ENCODE results near the gene ABCB6. TPM values are rescaled to one million over a fixed set of nuclear protein-coding genes. Genes with fewer than 3 reads are reported as not detected.

Gene ABCB6
- total RNA-seq, 4 donors from 2014 or later, result 17.4 to 27.3 (median 19.6) TPM

- no peaks in the 10 kb centered on the region for H3K9me3 ChIP-seq
- no peaks in the 10 kb centered on the region for H3K36me3 ChIP-seq
- peaks cover 4 to 14% (median 8%) of the 10 kb centered on the region in 4 donors for H3K4me1 ChIP-seq
- no peaks in the 10 kb centered on the region for H3K27me3 ChIP-seq
- 83% methylated on average over 10 of the region's 10 CpGs for WGBS
- TF ChIP-seq EP300 (IDR thresholded peaks at IDR 0.05) (no peak), CTCF (IDR thresholded peaks at IDR 0.05) (no peak), POLR2AphosphoS5 (IDR thresholded peaks at IDR 0.05) (no peak), POLR2A (IDR thresholded peaks at IDR 0.05; ENCODE audit: low read depth) (no peak)
- intact Hi-C loops (cut with DNase I), result no loop called here
- DNase-seq (ENCODE audit: extremely low spot score), result no peak
- no peak overlapping the region for H3K27ac ChIP-seq (replicated peaks in 1 of 4)
- no peak overlapping the region for H3K4me3 ChIP-seq
Measured at GRCh38 chr2:219165058-219165911, 53.5 kb downstream of the ABCB6 start.

- Histone ChIP-seq H3K4me3 (no peak overlapping the region), H3K4me1 (peaks cover 9 to 15% (median 14%) of the 10 kb centered on the region in 4 donors), H3K27ac (replicated peaks in 1 of 4) (no peak overlapping the region), H3K9me3 (no peaks in the 10 kb centered on the region), H3K27me3 (no peaks in the 10 kb centered on the region), H3K36me3 (peaks cover 0 to under 1% (median 0%) of the 10 kb centered on the region in 4 donors)
- no peak for DNase-seq (ENCODE audit: extremely low spot score)
- no peak for TF ChIP-seq POLR2A (IDR thresholded peaks at IDR 0.05; ENCODE audit: low read depth)
- no peak for TF ChIP-seq POLR2AphosphoS5 (IDR thresholded peaks at IDR 0.05)
- TF ChIP-seq CTCF (IDR thresholded peaks at IDR 0.05), result no peak
- no peak for TF ChIP-seq EP300 (IDR thresholded peaks at IDR 0.05)
- WGBS, result 95% methylated on average over 6 of the region's 6 CpGs
- intact Hi-C loops (cut with DNase I), result loop anchor here (5.0 kb wide), 1 partner anchor 44 kb away; the partner anchor contains the start of gene ZFAND2B
Measured at GRCh38 chr2:219163156-219163555, 55.6 kb downstream of the ABCB6 start.

DNA sequence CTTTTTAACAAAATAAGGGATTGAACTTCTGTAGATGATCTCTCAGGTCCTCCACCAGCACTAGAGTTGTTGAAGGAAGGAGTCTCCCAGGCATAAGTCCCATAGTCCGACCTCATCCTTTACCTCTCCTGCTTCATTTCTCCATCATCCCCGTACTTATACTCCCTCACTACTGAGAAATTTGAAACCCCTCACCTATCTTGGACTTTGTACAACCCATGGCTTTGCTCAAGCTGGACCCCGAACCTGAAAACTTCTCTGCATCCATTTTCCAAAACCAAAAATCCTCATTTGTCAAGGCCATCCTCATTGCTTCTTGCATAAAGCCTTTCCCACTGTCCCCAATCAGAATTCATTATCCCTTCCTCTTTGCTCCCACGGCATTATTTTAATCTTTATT lies 57.7 kb downstream of the ABCB6 start:
- Histone ChIP-seq H3K36me3 (peaks cover 8 to 21% (median 16%) of the 10 kb centered on the region in 4 donors), H3K27me3 (no peaks in the 10 kb centered on the region), H3K4me3 (peak overlapping the region; percentile 74 to 92 (median 82)), H3K27ac (replicated peaks in 1 of 4) (peak overlapping the region; percentile 93 to 97 (median 94)), H3K4me1 (peaks cover 9 to 15% (median 14%) of the 10 kb centered on the region in 4 donors), H3K9me3 (no peaks in the 10 kb centered on the region)
- no peak for DNase-seq (ENCODE audit: extremely low spot score)
- WGBS, result 78% methylated on average over 4 of the region's 4 CpGs
- TF ChIP-seq EP300 (IDR thresholded peaks at IDR 0.05) (no peak), POLR2AphosphoS5 (IDR thresholded peaks at IDR 0.05) (no peak), CTCF (IDR thresholded peaks at IDR 0.05) (no peak), POLR2A (IDR thresholded peaks at IDR 0.05; ENCODE audit: low read depth) (no peak)
- intact Hi-C loops (cut with DNase I), result loop anchor here (5.0 kb wide), 1 partner anchor 46 kb away; the partner anchor contains the start of gene ZFAND2B

DNA sequence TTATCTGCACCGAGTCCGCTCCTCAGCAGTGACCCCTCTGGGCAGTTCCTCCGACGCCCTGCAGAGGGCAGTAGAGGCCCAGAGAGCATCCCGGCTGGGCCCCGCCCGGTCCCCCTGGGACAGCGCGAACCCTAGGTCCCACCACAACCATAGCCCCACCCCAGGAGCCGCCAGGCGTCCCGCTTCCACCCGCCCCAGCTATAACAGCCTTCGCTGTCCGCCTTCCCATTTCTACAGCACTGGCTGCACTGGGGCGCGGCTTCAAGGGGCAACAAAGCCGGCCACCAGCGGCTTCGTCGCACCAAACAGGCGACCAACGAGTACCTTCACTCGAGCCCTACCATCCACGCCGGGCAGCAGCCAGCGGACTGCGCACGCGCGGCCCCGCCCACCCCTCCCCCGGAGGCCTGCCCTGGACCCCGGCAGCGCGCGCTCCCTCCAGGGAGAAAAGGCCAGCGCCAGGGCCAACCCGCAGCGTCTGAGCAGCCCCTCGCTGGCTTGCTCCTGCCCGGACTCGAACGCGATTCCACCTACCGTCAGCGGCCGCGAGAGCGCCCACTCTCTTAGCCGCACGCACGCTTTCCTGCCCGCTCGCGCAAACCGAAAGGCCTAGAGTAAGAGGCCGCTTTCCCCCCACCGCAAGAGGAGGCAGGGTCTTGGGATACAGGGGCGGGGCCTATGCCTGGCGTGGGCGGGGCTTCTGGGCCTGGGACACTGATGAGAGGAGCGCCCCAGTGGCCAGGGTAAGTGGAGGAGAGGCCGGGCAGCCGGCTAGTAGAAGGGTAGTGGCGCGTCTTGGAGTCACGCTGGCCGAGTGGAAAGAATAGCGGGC lies 58.4 kb downstream of the ABCB6 start, which contains the start of gene NHEJ1:
Gene NHEJ1 (minus strand): TSS at position 630 of the 832 bp plus-strand sequence. CDS start 2,453 bp downstream, outside the sequence.
- DNase-seq (ENCODE audit: extremely low spot score), result peak; percentile 99
- H3K4me3 ChIP-seq, result peak within 1 kb of the TSS; percentile 74 to 92 (median 82)
- no peaks in the 10 kb centered on the region for H3K9me3 ChIP-seq
- H3K27ac ChIP-seq (replicated peaks in 1 of 4), result peak within 1 kb of the TSS; percentile 93 to 97 (median 94)
- WGBS, result under 1% methylated on average over 28 of the region's 70 CpGs
- TF ChIP-seq POLR2AphosphoS5 (IDR thresholded peaks at IDR 0.05) (peak; percentile 60 to 88), POLR2A (IDR thresholded peaks at IDR 0.05; ENCODE audit: low read depth) (peak; percentile 4), EP300 (IDR thresholded peaks at IDR 0.05) (no peak), CTCF (IDR thresholded peaks at IDR 0.05) (peak in 2 of 3 experiments; percentile 99)
- peaks cover 9 to 15% (median 14%) of the 10 kb centered on the region in 4 donors for H3K4me1 ChIP-seq
- no peaks in the 10 kb centered on the region for H3K27me3 ChIP-seq
- intact Hi-C loops (cut with DNase I), result loop anchor here (1.0 to 5.0 kb wide), 2 partner anchors 47 to 136 kb away; partner anchors contain the start of gene ZFAND2B
- peaks cover 12 to 27% (median 20%) of the 10 kb centered on the region in 4 donors for H3K36me3 ChIP-seq

Other genes with a start within 250 kb of the ABCB6 start
- not detected for gene FEV, start 233.8 kb downstream of the ABCB6 start, total RNA-seq
- gene CRYBA2, start 225.5 kb downstream of the ABCB6 start, total RNA-seq, result not detected
- not detected for gene CFAP65, start 177.4 kb downstream of the ABCB6 start, total RNA-seq
- gene IHH, start 158.0 kb downstream of the ABCB6 start, total RNA-seq, result not detected
- 10 to 100 TPM; 15.1 to 24.4 (median 17.8) TPM for gene NHEJ1, start 58.1 kb downstream of the ABCB6 start, total RNA-seq
- under 1 TPM; 0.23 to 0.58 (median 0.37) TPM for gene SLC23A3, start 48.9 kb downstream of the ABCB6 start, total RNA-seq
- 10 to 100 TPM; 41.9 to 98.0 (median 61.9) TPM for gene CNPPD1, start 42.0 kb downstream of the ABCB6 start, total RNA-seq
- gene RETREG2, start 40.7 kb downstream of the ABCB6 start, total RNA-seq, result 10 to 100 TPM; 44.0 to 69.3 (median 56.3) TPM
- gene ZFAND2B, start 12.2 kb downstream of the ABCB6 start, total RNA-seq, result 10 to 100 TPM; 27.0 to 50.1 (median 36.9) TPM
- 10 to 100 TPM; 41.5 to 75.3 (median 56.2) TPM for gene ATG9A, start 10.7 kb upstream of the ABCB6 start, total RNA-seq
- 10 to 100 TPM; 20.4 to 34.1 (median 27.6) TPM for gene ANKZF1, start 10.8 kb upstream of the ABCB6 start, total RNA-seq
- gene GLB1L, start 26.5 kb upstream of the ABCB6 start, total RNA-seq, result 1 to 10 TPM; 3.3 to 6.4 (median 5.6) TPM
- 10 to 100 TPM; 12.8 to 21.6 (median 16.7) TPM for gene STK16, start 26.5 kb upstream of the ABCB6 start, total RNA-seq
- gene TUBA4B, start 34.3 kb upstream of the ABCB6 start, total RNA-seq, result not detected
- gene TUBA4A, start 35.0 kb upstream of the ABCB6 start, total RNA-seq, result 100 to 1,000 TPM in 1 of 4 donors, 10 to 100 TPM in 3; 44.2 to 132 (median 74.4) TPM
- gene DNAJB2, start 60.4 kb upstream of the ABCB6 start, total RNA-seq, result 10 to 100 TPM; 33.3 to 84.8 (median 50.7) TPM
- gene PTPRN, start 90.4 kb upstream of the ABCB6 start, total RNA-seq, result 1 to 10 TPM; 2.1 to 6.6 (median 4.1) TPM
- not detected for gene RESP18, start 113.8 kb upstream of the ABCB6 start, total RNA-seq
- gene DNPEP, start 169.0 kb upstream of the ABCB6 start, total RNA-seq, result 100 to 1,000 TPM in 1 of 4 donors, 10 to 100 TPM in 3; 44.9 to 102 (median 61.6) TPM
- gene DES, start 199.4 kb upstream of the ABCB6 start, total RNA-seq, result over 10,000 TPM; 19,781 to 23,770 (median 22,752) TPM
- 100 to 1,000 TPM; 115 to 251 (median 180) TPM for gene SPEG, start 215.9 kb upstream of the ABCB6 start, total RNA-seq

All from esophagus muscularis mucosa (tissue), 4 donors.